Measurements from ENCODE around the gene FGD5.

FGD5 gene

GRCh38 chr3:14810070-14810791 is 8.5 kb upstream of the FGD5 start:
- Histone ChIP-seq H3K9ac (ENCODE audit: low read depth, low read length) (no peak overlapping the region), H3K27ac (ENCODE audit: low read length) (no peak overlapping the region), H3K4me3 (ENCODE audit: low read length) (peak overlapping the region; percentile 73; the same call in 1 of the 2 replicates), H3K36me3 (ENCODE audit: insufficient read depth, low read depth, low read length) (no peaks in the 10 kb centered on the region), H3K9me3 (ENCODE audit: insufficient read depth, low read depth, low read length) (no peaks in the 10 kb centered on the region), H3K27me3 (ENCODE audit: insufficient read depth, low read length) (peaks cover 67% of the 10 kb centered on the region), H3K4me1 (ENCODE audit: insufficient read depth, low read length) (peaks cover 8% of the 10 kb centered on the region; the same call in 1 of the 2 replicates)

DNA sequence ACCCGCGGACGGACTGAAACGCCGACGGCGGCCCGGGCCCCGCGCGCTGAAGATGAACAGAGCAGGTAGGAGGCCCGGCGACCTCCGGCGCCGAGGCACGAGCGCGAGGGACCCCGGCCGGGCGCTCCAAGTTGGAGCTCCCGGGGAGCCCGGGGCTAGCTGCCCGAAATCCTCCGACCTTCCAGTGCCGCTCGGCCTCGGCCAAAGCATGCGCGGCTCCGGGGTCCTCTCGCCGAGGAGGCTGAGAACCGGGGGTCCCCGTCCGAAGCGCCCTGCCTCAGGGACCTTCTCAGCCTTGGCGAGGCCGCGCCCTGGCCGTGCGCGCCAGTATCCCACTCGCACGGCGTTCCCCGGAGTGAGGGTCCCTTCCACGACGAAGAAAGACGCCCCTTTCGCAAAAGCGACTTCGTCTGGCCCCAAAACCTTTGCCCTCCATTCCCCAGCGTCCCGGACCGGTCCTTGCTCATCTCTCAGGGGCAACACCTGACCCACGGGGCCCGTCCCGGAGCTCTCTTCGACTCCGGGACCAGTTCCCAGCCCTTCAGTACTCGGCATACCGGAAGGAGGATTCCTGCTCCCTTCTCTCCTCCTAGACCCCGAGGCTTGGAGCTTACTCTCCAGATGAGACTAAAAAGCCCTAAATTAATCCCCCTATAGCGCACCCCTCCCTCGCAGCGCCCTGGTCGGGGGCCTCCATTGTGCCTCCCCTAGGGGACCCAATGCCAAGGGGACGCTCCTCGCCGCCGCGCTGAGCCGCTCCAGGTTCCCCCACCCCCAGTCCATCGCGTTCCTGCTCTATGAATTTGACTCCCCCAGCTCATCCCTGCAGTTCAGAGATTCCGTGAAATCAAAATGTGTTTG is 7.7 kb upstream of the FGD5 start:
- Histone ChIP-seq H3K4me3 (ENCODE audit: low read length) (peak overlapping the region; percentile 73), H3K27me3 (ENCODE audit: insufficient read depth, low read length) (peaks cover 67% of the 10 kb centered on the region)

DNA sequence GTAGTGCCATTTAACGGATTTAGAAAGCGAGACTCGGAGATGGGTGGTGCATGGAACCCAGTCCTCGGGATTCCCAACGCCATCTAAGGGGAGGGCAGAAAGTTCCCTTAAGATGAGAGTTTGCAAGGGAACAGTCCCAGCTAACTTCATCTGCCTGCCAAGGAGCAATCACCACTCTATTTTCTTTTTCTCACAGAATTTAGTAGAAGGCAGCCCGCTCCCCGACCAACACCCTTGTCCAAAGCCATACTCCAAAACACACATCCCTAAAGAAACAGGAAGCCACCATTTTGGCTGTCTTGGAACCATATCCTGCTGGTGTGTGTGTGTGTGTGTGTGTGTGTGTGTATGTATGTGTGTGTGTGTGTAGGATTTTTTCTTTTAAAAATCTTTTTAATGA is 7.1 kb upstream of the FGD5 start:
- Histone ChIP-seq H3K4me3 (ENCODE audit: low read length) (peak overlapping the region; percentile 73), H3K27ac (ENCODE audit: low read length) (no peak overlapping the region), H3K4me1 (ENCODE audit: insufficient read depth, low read length) (peaks cover 8% of the 10 kb centered on the region; the same call in 1 of the 2 replicates), H3K9me3 (ENCODE audit: insufficient read depth, low read depth, low read length) (no peaks in the 10 kb centered on the region), H3K9ac (ENCODE audit: low read depth, low read length) (peak overlapping the region; percentile 50; the same call in 1 of the 2 replicates), H3K27me3 (ENCODE audit: insufficient read depth, low read length) (peaks cover 65% of the 10 kb centered on the region), H3K36me3 (ENCODE audit: insufficient read depth, low read depth, low read length) (no peaks in the 10 kb centered on the region)

More for the DNA sequence above, 7.7 kb upstream of the FGD5 start:
- H3K9me3 ChIP-seq (ENCODE audit: insufficient read depth, low read depth, low read length) = no peaks in the 10 kb centered on the region
- peaks cover 8% of the 10 kb centered on the region; the same call in 1 of the 2 replicates for H3K4me1 ChIP-seq (ENCODE audit: insufficient read depth, low read length)
- peak overlapping the region; percentile 50; the same call in 1 of the 2 replicates for H3K9ac ChIP-seq (ENCODE audit: low read depth, low read length)
- H3K27ac ChIP-seq (ENCODE audit: low read length) = no peak overlapping the region
- H3K36me3 ChIP-seq (ENCODE audit: insufficient read depth, low read depth, low read length) = no peaks in the 10 kb centered on the region

DNA sequence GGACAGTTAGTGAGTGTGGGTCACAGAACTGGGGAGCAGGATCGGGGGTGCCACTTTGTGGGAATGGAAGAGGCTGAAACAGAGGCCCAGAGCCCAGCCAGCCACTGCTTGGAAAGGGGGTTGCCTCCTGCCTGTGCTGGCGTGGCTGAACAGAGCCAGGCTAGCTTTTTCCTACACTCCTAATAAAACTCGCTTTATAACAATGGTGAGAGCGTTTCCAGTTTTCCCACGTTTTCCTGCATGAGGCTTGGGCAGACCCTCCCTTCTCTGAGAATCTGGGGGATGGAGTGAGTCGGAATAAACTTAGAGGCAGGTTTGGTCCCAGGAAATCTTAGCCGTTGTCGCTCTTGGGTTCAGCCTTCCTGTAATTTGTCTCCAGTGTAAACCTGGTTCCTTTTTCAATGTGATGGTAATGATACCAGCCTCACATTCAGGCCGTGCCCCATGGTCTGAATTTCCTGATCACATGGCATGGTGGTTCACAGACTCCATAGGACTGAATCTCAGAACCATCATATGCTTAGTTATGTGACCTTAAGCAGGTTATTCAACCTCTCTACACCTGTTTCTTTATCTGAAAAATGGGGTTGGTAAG is 6.5 kb upstream of the FGD5 start:
- Histone ChIP-seq H3K27ac (ENCODE audit: low read length) (no peak overlapping the region), H3K9me3 (ENCODE audit: insufficient read depth, low read depth, low read length) (no peaks in the 10 kb centered on the region), H3K4me1 (ENCODE audit: insufficient read depth, low read length) (peaks cover 8% of the 10 kb centered on the region; the same call in 1 of the 2 replicates), H3K4me3 (ENCODE audit: low read length) (no peak overlapping the region), H3K27me3 (ENCODE audit: insufficient read depth, low read length) (peaks cover 59% of the 10 kb centered on the region), H3K9ac (ENCODE audit: low read depth, low read length) (no peak overlapping the region), H3K36me3 (ENCODE audit: insufficient read depth, low read depth, low read length) (no peaks in the 10 kb centered on the region)

GRCh38 chr3:14814411-14814871 is 4.3 kb upstream of the FGD5 start:
- Histone ChIP-seq H3K4me3 (ENCODE audit: low read length) (no peak overlapping the region), H3K36me3 (ENCODE audit: insufficient read depth, low read depth, low read length) (no peaks in the 10 kb centered on the region), H3K27ac (ENCODE audit: low read length) (no peak overlapping the region), H3K9me3 (ENCODE audit: insufficient read depth, low read depth, low read length) (no peaks in the 10 kb centered on the region), H3K4me1 (ENCODE audit: insufficient read depth, low read length) (peaks cover 8% of the 10 kb centered on the region; the same call in 1 of the 2 replicates), H3K27me3 (ENCODE audit: insufficient read depth, low read length) (peaks cover 37% of the 10 kb centered on the region), H3K9ac (ENCODE audit: low read depth, low read length) (no peak overlapping the region)

- peaks cover 8% of the 10 kb centered on the region; the same call in 1 of the 2 replicates for H3K4me1 ChIP-seq (ENCODE audit: insufficient read depth, low read length)
- no peak overlapping the region for H3K27ac ChIP-seq (ENCODE audit: low read length)
- H3K9ac ChIP-seq (ENCODE audit: low read depth, low read length) = no peak overlapping the region
- no peak overlapping the region for H3K4me3 ChIP-seq (ENCODE audit: low read length)
- peaks cover 21% of the 10 kb centered on the region for H3K27me3 ChIP-seq (ENCODE audit: insufficient read depth, low read length)
- H3K36me3 ChIP-seq (ENCODE audit: insufficient read depth, low read depth, low read length) = no peaks in the 10 kb centered on the region
- H3K9me3 ChIP-seq (ENCODE audit: insufficient read depth, low read depth, low read length) = no peaks in the 10 kb centered on the region
Observed at GRCh38 chr3:14816359-14816758, 2.4 kb upstream of the FGD5 start.

DNA sequence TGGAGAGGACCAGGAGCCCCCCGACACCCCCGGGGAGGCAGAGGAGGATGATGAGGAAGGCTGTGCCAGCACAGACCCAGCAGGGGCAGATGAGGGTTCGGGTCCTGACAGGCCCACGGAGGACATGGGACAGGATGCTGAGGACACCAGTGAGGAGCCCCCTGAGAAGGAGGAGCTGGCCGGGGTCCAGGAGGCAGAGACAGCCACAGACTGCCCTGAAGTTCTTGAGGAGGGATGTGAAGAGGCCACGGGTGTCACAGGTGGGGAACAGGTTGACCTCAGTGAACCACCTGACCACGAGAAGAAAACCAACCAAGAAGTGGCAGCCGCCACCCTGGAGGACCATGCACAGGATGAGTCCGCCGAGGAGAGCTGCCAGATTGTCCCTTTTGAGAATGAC is 909 bp downstream of the FGD5 start:
- H3K9me3 ChIP-seq (ENCODE audit: insufficient read depth, low read depth, low read length) = no peaks in the 10 kb centered on the region
- H3K27ac ChIP-seq (ENCODE audit: low read length) = no peak overlapping the region
- no peak overlapping the region for H3K9ac ChIP-seq (ENCODE audit: low read depth, low read length)
- no peaks in the 10 kb centered on the region for H3K36me3 ChIP-seq (ENCODE audit: insufficient read depth, low read depth, low read length)
- no peaks in the 10 kb centered on the region for H3K27me3 ChIP-seq (ENCODE audit: insufficient read depth, low read length)
- H3K4me1 ChIP-seq (ENCODE audit: insufficient read depth, low read length) = peaks cover 16% of the 10 kb centered on the region
- H3K4me3 ChIP-seq (ENCODE audit: low read length) = no peak overlapping the region

DNA sequence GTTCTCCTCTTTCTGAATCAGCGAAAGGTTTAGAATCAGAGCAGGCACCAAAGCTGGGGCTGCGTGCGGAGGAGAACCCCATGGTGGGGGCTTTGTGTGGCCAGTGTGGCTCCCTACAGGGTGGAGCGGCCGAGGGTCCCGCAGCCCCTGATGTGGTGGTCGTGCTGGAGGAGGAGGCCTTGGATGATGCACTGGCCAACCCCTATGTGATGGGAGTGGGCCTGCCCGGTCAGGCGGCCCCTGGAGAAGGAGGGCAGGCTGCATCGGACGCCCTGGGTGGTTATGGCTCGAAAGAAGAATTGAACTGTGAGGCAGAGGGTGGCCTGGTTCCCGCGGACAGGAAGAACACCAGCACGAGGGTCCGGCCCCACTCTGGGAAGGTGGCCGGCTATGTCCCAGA is 1.4 kb downstream of the FGD5 start:
- Histone ChIP-seq H3K4me3 (ENCODE audit: low read length) (no peak overlapping the region), H3K4me1 (ENCODE audit: insufficient read depth, low read length) (peaks cover 14% of the 10 kb centered on the region), H3K36me3 (ENCODE audit: insufficient read depth, low read depth, low read length) (no peaks in the 10 kb centered on the region), H3K9me3 (ENCODE audit: insufficient read depth, low read depth, low read length) (no peaks in the 10 kb centered on the region), H3K9ac (ENCODE audit: low read depth, low read length) (no peak overlapping the region), H3K27me3 (ENCODE audit: insufficient read depth, low read length) (no peaks in the 10 kb centered on the region), H3K27ac (ENCODE audit: low read length) (no peak overlapping the region)

DNA sequence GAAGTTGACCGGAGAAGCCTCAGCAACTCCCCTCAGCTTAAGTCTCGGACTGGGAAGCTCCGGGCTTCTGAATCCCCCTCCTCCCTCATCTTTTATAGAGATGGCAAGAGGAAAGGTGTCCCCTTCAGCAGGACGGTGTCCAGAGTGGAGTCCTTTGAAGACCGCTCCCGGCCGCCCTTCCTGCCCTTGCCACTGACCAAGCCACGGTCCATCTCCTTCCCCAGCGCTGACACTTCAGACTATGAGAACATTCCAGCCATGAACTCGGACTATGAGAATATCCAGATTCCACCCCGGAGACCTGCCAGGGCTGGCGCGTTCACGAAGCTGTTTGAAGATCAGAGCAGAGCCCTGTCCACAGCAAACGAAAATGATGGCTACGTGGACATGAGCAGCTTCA is 2.4 kb downstream of the FGD5 start:
- Histone ChIP-seq H3K27me3 (ENCODE audit: insufficient read depth, low read length) (no peaks in the 10 kb centered on the region), H3K36me3 (ENCODE audit: insufficient read depth, low read depth, low read length) (no peaks in the 10 kb centered on the region), H3K9me3 (ENCODE audit: insufficient read depth, low read depth, low read length) (no peaks in the 10 kb centered on the region), H3K4me1 (ENCODE audit: insufficient read depth, low read length) (peaks cover 14% of the 10 kb centered on the region), H3K9ac (ENCODE audit: low read depth, low read length) (no peak overlapping the region), H3K4me3 (ENCODE audit: low read length) (no peak overlapping the region), H3K27ac (ENCODE audit: low read length) (no peak overlapping the region)

GRCh38 chr3:14822134-14822533 is 3.4 kb downstream of the FGD5 start:
- Histone ChIP-seq H3K27me3 (ENCODE audit: insufficient read depth, low read length) (no peaks in the 10 kb centered on the region), H3K36me3 (ENCODE audit: insufficient read depth, low read depth, low read length) (no peaks in the 10 kb centered on the region), H3K4me3 (ENCODE audit: low read length) (no peak overlapping the region), H3K4me1 (ENCODE audit: insufficient read depth, low read length) (peaks cover 14% of the 10 kb centered on the region), H3K27ac (ENCODE audit: low read length) (no peak overlapping the region), H3K9me3 (ENCODE audit: insufficient read depth, low read depth, low read length) (no peaks in the 10 kb centered on the region), H3K9ac (ENCODE audit: low read depth, low read length) (no peak overlapping the region)

GRCh38 chr3:14822670-14823390 is 4.1 kb downstream of the FGD5 start:
- H3K4me3 ChIP-seq (ENCODE audit: low read length) = peak overlapping the region; percentile 41; the same call in 1 of the 2 replicates
- H3K4me1 ChIP-seq (ENCODE audit: insufficient read depth, low read length) = peaks cover 14% of the 10 kb centered on the region
- H3K27ac ChIP-seq (ENCODE audit: low read length) = no peak overlapping the region
- no peaks in the 10 kb centered on the region for H3K9me3 ChIP-seq (ENCODE audit: insufficient read depth, low read depth, low read length)
- H3K9ac ChIP-seq (ENCODE audit: low read depth, low read length) = peak overlapping the region; percentile 43; the same call in 1 of the 2 replicates
- H3K27me3 ChIP-seq (ENCODE audit: insufficient read depth, low read length) = no peaks in the 10 kb centered on the region
- H3K36me3 ChIP-seq (ENCODE audit: insufficient read depth, low read depth, low read length) = no peaks in the 10 kb centered on the region
